Activated naive CD4-positive, alpha-beta T cell treated with anti-CD3 and anti-CD28 coated beads, Interleukin-2, amount 10 ng/mL, durations not matched to agents 7 days and 5 days (primary cell): ENCODE results near the gene EBPL.

ENCODE experiments used
- CTCF ChIA-PET: fragments of 350-600 bp; sonication (Branson Sonifier 250); formaldehyde crosslinking; loops from one replicate; lab custom pipeline; 2021; ENCODE audit warnings: antibody characterized with exemption; lab: Charles Lee
- DNase-seq: peaks from one replicate; pipeline ENCODE4 v3.0.0-alpha.2; 2020
- H3K27ac Mint-ChIP-seq: one replicate; pipeline ENCODE4 v1.8.0; 2021; ENCODE audit warnings: mild to moderate bottlenecking, moderate library complexity, mixed read lengths
- H3K27me3 Mint-ChIP-seq: one replicate; pipeline ENCODE4 v1.8.0; 2021; ENCODE audit warnings: mild to moderate bottlenecking, mixed read lengths
- H3K36me3 Mint-ChIP-seq: one replicate; pipeline ENCODE4 v1.8.0; 2021; ENCODE audit warnings: mixed read lengths
- H3K4me1 Mint-ChIP-seq: one replicate; pipeline ENCODE4 v1.8.0; 2021; ENCODE audit warnings: mixed read lengths
- H3K4me3 Mint-ChIP-seq: one replicate; pipeline ENCODE4 v1.8.0; 2021; ENCODE audit warnings: mild to moderate bottlenecking, moderate library complexity, mixed read lengths
- H3K9me3 Mint-ChIP-seq: one replicate; pipeline ENCODE4 v1.8.0; 2021; ENCODE audit warnings: mixed read lengths

The EBPL gene

GRCh38 chr13:49653478-49653877, 37.8 kb downstream of the EBPL start:
- no peak for DNase-seq
- CTCF ChIA-PET: no interaction called here

GRCh38 chr13:49652355-49653305, 38.7 kb downstream of the EBPL start:
- CTCF ChIA-PET: no interaction called here
- H3K4me3 Mint-ChIP-seq: no peak overlapping the region
- H3K27me3 Mint-ChIP-seq: no peaks in the 10 kb centered on the region
- no peaks in the 10 kb centered on the region for H3K36me3 Mint-ChIP-seq
- H3K9me3 Mint-ChIP-seq: no peaks in the 10 kb centered on the region
- no peak overlapping the region for H3K27ac Mint-ChIP-seq
- peak; percentile 26 for DNase-seq
- peaks cover 3% of the 10 kb centered on the region for H3K4me1 Mint-ChIP-seq

More at GRCh38 chr13:49653478-49653877, 37.8 kb downstream of the EBPL start:
- H3K9me3 Mint-ChIP-seq: no peaks in the 10 kb centered on the region
- H3K27ac Mint-ChIP-seq: no peak overlapping the region
- no peak overlapping the region for H3K4me3 Mint-ChIP-seq
- H3K4me1 Mint-ChIP-seq: peaks cover 3% of the 10 kb centered on the region
- H3K27me3 Mint-ChIP-seq: no peaks in the 10 kb centered on the region
- peaks cover 3% of the 10 kb centered on the region for H3K36me3 Mint-ChIP-seq

- peaks cover 3% of the 10 kb centered on the region for H3K4me1 Mint-ChIP-seq
- no peak for DNase-seq
- H3K27ac Mint-ChIP-seq: no peak overlapping the region
- no peaks in the 10 kb centered on the region for H3K9me3 Mint-ChIP-seq
- H3K27me3 Mint-ChIP-seq: no peaks in the 10 kb centered on the region
- no peaks in the 10 kb centered on the region for H3K36me3 Mint-ChIP-seq
- no peak overlapping the region for H3K4me3 Mint-ChIP-seq
- CTCF ChIA-PET: no interaction called here
Measured at GRCh38 chr13:49651570-49652354, 39.5 kb downstream of the EBPL start.

- CTCF ChIA-PET: no interaction called here
- Mint-ChIP-seq H3K4me1 (peaks cover 12% of the 10 kb centered on the region), H3K36me3 (peaks cover 2% of the 10 kb centered on the region), H3K4me3 (no peak overlapping the region), H3K9me3 (no peaks in the 10 kb centered on the region), H3K27me3 (no peaks in the 10 kb centered on the region), H3K27ac (no peak overlapping the region)
- DNase-seq: no peak
Measured at GRCh38 chr13:49649963-49650312, 41.3 kb downstream of the EBPL start.

- no peaks in the 10 kb centered on the region for H3K9me3 Mint-ChIP-seq
- no peak overlapping the region for H3K4me3 Mint-ChIP-seq
- peaks cover 17% of the 10 kb centered on the region for H3K4me1 Mint-ChIP-seq
- H3K36me3 Mint-ChIP-seq: peaks cover 2% of the 10 kb centered on the region
- CTCF ChIA-PET: no interaction called here
- no peaks in the 10 kb centered on the region for H3K27me3 Mint-ChIP-seq
- DNase-seq: no peak
- H3K27ac Mint-ChIP-seq: no peak overlapping the region
Measured at GRCh38 chr13:49649244-49649962, 41.9 kb downstream of the EBPL start.

GRCh38 chr13:49646688-49647087, 44.6 kb downstream of the EBPL start:
- CTCF ChIA-PET: no interaction called here
- peaks cover 25% of the 10 kb centered on the region for H3K4me1 Mint-ChIP-seq
- H3K9me3 Mint-ChIP-seq: no peaks in the 10 kb centered on the region
- peaks cover 4% of the 10 kb centered on the region for H3K27me3 Mint-ChIP-seq
- no peak overlapping the region for H3K27ac Mint-ChIP-seq
- H3K4me3 Mint-ChIP-seq: no peak overlapping the region
- no peak for DNase-seq
- H3K36me3 Mint-ChIP-seq: peaks cover 2% of the 10 kb centered on the region

- CTCF ChIA-PET: no interaction called here
Measured at GRCh38 chr13:49645451-49645850, 45.8 kb downstream of the EBPL start.

GRCh38 chr13:49643035-49643646, 48.1 kb downstream of the EBPL start:
- Mint-ChIP-seq H3K9me3 (no peaks in the 10 kb centered on the region), H3K4me3 (no peak overlapping the region), H3K27ac (no peak overlapping the region), H3K4me1 (peaks cover 25% of the 10 kb centered on the region), H3K27me3 (peaks cover 4% of the 10 kb centered on the region), H3K36me3 (peaks cover 2% of the 10 kb centered on the region)
- CTCF ChIA-PET: no interaction called here
- no peak for DNase-seq

More at GRCh38 chr13:49645451-49645850, 45.8 kb downstream of the EBPL start:
- Mint-ChIP-seq H3K9me3 (no peaks in the 10 kb centered on the region), H3K36me3 (peaks cover 2% of the 10 kb centered on the region), H3K4me3 (no peak overlapping the region), H3K27me3 (peaks cover 4% of the 10 kb centered on the region), H3K27ac (peak overlapping the region; percentile 47), H3K4me1 (peaks cover 25% of the 10 kb centered on the region)
- DNase-seq: no peak

GRCh38 chr13:49641801-49642291, 49.4 kb downstream of the EBPL start:
- DNase-seq: no peak
- Mint-ChIP-seq H3K9me3 (no peaks in the 10 kb centered on the region), H3K4me3 (no peak overlapping the region), H3K4me1 (peaks cover 25% of the 10 kb centered on the region), H3K27ac (no peak overlapping the region), H3K36me3 (peaks cover 2% of the 10 kb centered on the region), H3K27me3 (peaks cover 4% of the 10 kb centered on the region)
- CTCF ChIA-PET: no interaction called here

GRCh38 chr13:49638744-49639072, 52.6 kb downstream of the EBPL start:
- CTCF ChIA-PET: no interaction called here
- H3K27ac Mint-ChIP-seq: no peak overlapping the region
- H3K27me3 Mint-ChIP-seq: peaks cover 4% of the 10 kb centered on the region
- H3K4me3 Mint-ChIP-seq: no peak overlapping the region
- no peaks in the 10 kb centered on the region for H3K9me3 Mint-ChIP-seq
- no peak for DNase-seq
- peaks cover 22% of the 10 kb centered on the region for H3K4me1 Mint-ChIP-seq
- H3K36me3 Mint-ChIP-seq: no peaks in the 10 kb centered on the region

GRCh38 chr13:49638030-49638743, 53.1 kb downstream of the EBPL start:
- Mint-ChIP-seq H3K4me3 (no peak overlapping the region), H3K27ac (no peak overlapping the region), H3K36me3 (no peaks in the 10 kb centered on the region), H3K9me3 (no peaks in the 10 kb centered on the region), H3K27me3 (peaks cover 4% of the 10 kb centered on the region), H3K4me1 (peaks cover 22% of the 10 kb centered on the region)
- CTCF ChIA-PET: no interaction called here
- no peak for DNase-seq

- no peak for DNase-seq
- Mint-ChIP-seq H3K4me3 (peak overlapping the region; percentile 68), H3K36me3 (no peaks in the 10 kb centered on the region), H3K27ac (peak overlapping the region; percentile 17), H3K9me3 (no peaks in the 10 kb centered on the region), H3K4me1 (peaks cover 12% of the 10 kb centered on the region), H3K27me3 (no peaks in the 10 kb centered on the region)
- CTCF ChIA-PET: no interaction called here
Measured at GRCh38 chr13:49636705-49637104, 54.6 kb downstream of the EBPL start.

- H3K4me1 Mint-ChIP-seq: peaks cover 12% of the 10 kb centered on the region
- peak overlapping the region; percentile 66 for H3K27ac Mint-ChIP-seq
Measured at GRCh38 chr13:49635599-49636433, 55.5 kb downstream of the EBPL start.

More at GRCh38 chr13:49635599-49636433, 55.5 kb downstream of the EBPL start:
- Mint-ChIP-seq H3K9me3 (no peaks in the 10 kb centered on the region), H3K4me3 (peak overlapping the region; percentile 68), H3K36me3 (no peaks in the 10 kb centered on the region), H3K27me3 (no peaks in the 10 kb centered on the region)
- CTCF ChIA-PET: no interaction called here
- DNase-seq: peak; percentile 44
